GM21390 (cell line): ENCODE measurements around the gene CADM1.

Source experiments
- ATAC-seq: cut with Tn5 transposase; IDR thresholded peaks from one replicate; pipeline ENCODE4 v1.9.1; 2021; ENCODE audit not compliant: unreplicated experiment

Gene CADM1

DNA sequence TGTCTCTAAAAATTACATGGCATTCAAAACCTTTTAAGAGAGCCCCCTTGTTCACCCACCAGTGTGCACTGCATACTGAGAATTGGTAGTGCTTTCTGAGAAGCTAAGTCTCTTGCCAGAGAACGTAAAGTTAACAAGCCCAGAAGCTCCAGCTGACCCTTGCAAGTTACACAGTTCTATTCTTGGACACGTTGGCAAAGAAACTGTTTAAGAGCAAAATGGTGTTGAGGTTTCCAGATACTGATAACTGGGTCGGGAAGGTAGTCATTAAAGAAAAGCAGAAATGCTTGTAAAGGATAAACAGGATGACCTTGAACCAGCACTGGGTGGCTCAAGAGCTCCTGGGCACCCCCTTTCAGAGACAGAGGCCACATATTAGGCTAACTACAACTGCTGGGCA lies 284.8 kb downstream of the CADM1 start:
- no peak for ATAC-seq

DNA sequence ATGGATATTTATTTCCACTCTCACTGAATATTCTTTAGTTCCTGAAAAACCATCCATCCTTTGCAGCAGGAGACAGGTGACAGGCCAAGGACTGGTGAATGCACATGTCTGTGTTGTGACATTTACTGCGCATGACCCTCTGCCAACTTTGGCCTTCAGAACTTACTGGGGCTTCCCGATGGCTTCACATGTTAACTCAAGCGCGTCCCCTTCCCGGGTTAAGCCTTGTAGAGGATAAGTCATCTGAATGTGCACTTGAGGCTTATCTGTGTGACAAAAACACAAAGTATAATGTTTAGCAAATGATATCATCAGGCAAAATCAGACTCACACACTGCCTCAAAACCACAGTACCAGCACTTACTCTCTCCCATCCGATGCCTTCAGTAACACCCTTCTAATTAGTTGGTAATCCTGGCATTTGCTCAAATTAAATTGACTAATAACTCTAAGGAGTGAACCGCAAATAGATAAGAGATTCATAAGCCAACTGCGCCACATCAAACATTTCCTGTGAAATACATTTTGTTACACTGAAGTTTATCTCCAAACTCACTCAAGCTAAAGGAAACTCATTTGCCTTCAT lies 286.4 kb downstream of the CADM1 start:
- no peak for ATAC-seq

DNA sequence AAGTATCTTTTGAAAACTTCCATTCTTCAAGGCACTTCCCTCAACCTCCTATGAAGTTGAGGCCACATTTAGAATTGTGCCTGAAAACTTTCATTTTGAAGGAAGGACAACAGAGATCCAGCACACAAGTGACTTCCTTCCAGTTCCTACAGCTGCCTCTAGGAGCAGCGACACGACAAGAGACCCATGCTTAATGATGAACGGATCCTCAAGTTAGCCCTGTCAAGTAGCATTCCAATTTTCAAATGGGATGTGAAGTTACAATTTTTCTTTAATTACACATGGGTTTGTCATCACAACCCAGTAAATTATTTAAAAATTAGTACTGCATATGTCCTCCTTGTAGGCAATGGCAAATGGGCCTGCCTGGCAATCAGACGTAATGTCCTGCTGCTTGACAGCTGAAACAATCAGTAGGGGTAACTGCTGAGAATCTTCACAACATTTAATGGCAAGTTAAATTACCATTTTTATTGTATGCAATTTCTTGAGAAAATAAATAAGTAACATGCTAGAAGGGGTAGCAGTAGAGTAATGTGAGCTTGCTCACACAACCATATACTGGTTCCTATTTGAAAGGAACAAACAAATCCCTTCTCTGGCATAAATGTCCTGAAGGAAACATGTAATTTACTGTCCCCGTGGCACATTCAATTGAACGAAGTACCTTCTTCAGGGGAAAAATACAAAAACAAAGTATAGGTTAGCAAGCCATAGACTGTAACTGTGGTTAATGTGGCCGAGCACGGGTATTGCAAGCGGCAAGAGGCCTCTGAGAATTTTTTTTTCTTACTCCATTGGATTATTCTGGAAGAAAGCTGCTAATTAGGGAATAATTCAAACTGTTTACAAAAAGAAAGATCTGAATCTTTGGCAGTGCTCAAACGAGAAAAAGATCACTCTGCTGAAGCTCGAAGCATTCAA lies 288.3 kb downstream of the CADM1 start:
- ATAC-seq = no peak

DNA sequence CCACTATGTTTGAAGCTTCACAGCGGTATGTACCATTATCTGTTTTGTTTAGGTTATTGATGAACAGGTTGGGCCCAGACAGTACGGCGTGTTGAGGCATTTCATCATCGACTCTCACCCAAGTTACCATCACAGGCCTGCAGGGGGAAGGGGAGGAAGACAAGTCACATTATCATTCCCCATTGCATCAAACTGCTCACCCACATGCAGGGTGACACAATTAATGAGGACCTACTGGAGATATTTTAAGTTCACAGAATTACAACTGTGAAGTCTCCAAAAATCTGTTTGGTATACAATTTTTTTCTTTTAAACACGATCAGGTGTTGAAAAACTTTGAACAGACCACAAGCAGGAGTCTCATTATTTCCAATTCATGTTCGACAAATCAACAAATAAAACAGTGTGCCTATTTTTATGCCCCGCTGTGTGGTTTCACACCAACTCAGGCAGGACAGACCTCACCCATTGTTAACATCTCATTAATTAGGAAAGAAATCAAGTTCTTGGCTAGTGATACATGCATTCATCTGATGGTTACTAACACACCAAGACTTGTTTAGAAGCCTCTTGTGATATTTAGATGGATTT lies 289.5 kb downstream of the CADM1 start:
- no peak for ATAC-seq

DNA sequence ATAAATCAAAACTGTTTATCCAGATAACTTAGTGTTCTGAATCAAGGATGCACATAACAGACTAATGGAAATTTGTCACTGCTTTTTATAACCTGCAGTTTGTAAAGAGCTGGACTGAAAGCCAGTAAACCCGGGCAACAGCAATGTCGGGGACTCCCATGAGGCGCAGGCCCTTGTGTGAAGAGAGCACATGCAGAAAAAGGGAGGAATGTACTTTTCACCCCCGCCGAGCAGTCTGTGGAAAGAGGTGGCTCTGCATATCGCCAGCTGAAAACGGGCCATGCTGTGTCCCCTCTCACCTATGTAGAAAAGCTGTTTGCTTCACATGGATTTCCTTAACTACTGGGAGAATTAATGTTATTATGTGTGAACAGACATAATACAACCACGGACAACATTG lies 291.2 kb downstream of the CADM1 start:
- ATAC-seq = no peak

DNA sequence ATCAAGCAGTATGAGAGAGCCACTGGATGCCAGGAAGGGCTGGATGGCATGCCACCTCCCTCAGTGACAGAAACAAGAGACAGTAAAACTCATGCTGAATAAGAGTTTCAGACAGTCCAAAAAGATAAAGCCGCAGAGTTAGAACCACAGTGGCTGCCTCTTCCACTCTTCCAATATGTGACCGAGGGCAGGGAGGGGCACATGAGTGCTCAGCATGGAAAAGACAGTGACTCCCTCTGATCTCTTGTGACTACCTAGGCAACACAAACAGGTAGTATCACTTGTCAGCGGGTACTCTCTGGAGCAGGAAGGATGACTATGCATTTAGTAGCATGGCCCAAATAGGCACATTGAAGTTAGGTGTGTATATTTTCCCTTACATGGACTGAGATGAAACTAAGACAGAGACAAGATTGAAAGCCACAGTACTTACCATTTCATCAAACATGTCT lies 295.4 kb downstream of the CADM1 start:
- ATAC-seq = no peak

DNA sequence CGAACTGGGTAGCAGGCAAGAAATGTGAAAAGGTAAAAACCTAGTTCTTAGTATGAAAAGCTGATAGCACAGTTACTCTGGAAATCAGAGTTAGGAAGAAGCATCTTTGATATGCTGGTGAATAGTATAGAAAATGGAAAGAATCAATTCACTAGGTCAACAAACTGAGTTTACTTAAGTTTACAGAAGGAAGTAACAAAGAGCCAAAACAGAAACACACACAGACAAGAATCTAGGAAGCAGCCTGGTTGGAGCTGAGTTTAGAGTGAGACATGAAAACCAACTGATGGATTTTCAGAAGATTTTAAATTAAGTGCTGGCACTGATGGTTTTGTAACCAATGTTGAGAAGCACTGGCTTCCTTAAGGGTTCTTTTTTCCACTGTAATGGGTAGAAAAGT lies 296.3 kb downstream of the CADM1 start:
- no peak for ATAC-seq

DNA sequence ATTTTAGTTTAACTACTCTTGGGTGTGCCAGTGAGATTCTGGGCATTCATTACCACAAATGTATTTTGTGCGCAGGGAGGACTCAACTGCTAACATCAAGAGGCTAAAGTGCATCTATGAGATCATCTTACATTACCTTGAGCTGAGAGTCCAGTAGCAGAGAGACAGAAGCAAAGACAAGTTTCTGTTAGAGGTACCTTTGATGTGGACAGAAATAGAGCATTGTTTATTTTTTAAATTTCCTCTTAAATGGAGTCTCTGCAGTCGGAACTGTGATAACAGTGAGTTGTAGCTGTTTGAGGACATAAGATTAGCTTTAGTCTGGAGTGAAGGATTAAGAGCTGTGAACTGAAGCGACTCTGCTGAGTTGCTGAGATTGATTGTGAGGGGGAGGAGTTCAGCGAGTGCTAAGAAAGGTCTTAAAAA lies 297.0 kb downstream of the CADM1 start:
- ATAC-seq = no peak

DNA sequence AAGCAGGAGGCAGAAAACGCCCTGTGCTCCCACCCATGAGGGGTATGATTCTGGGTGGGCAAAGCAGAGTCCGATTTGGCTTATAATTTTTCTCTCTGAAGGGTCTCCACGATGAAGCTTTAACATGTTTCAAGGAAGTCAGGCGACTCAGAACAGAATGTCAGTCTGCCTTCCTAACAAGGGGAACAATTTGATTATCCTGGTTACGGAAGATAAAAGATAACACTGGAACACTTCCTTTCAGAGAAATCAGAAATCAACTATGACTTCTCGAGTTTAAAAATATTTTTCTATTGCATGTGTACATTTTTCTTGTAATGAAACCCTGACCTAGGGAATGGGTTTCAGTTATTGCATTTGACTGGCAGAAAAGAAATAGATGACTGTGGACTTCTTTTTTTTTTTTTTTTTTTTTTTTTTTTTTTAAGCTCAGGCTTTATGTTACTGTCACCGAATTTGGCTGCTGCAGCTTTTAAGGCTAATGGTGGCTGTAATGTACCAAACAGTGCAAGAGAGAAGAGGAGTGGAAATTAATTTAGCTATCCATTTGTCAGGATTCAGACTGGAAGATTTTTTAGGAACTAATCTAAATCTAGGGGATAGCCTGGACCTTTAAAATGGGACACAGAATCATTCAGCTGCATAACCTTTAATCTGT lies 297.7 kb downstream of the CADM1 start:
- no peak for ATAC-seq

DNA sequence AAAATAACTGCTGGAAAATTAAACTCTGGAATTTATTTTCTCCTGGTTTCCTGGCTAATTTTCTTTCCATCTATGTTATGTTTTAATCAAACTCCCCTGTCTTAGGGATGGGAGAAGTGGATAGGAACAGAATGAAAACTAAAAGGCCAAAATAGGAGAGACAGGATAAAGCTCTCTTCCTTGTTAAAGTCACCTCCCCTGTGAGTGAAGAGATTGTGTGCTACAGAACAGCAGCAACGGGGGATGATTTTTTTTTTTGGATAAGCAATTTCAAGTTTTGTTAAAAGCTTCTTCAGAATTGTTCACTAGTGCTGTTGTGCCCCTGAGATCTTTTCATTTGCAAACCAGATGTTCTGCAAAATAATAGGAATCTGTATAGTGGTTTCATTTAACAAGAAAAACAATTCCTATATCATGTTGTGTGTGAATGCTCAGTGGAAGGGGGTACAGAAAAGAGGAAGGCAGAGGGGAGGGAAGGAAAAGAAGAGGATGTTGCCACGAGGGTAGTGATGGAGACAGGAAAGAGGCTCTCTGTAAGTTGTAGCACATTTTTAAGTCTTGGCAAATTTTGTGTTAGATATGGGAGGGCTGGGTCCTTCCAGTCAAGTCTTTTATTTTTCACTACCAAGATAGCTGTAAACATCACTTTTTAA lies 301.2 kb downstream of the CADM1 start:
- no peak for ATAC-seq

DNA sequence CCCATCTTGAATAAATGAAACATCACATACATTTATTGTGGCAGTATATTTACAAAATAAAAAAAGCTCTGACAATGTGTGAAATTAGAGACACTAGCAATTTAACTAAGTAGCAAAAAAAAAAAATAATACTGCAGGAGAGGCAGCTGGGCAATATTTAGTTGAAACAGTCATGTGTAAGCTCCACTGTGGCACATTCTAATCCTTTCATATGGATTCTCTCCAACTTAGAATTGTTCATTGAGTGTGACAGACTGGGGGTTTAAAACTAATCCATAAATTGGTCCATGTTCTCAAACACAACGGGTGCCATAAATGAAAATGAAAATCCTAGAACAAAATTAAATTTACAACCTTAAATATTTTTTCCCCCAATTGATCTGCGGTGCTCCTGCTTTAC lies 302.1 kb downstream of the CADM1 start:
- no peak for ATAC-seq

DNA sequence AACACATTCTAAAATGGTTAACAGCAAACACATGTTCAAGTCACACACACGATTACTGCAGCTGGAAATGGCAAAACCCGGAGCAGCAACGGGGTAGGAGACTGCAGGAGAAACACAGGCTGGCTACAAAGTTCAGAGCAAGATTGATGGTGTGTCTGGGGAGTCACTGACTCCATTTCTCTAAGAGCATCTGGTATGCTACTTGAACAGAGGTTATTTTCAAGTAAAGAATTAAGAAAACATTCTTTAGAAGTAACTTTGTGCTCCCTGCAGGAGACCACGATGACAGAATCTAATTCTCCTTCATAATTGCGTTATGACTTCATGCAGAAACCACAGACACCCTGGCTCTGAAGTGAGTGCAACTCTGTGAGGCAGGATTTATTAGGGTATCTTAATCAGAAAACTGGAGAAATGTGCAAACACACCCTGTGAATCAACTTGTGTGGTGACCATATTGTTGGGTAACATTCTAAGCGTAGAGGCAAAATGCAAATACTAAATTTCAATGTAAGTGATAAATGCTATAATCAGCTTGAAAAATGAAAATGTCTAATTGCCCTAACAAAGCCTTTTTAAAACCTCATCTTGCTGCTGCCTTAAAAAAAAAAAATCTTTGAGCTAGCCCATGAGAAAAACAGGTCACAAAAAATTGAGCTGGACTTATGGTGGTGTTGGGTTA lies 303.0 kb downstream of the CADM1 start:
- no peak for ATAC-seq

DNA sequence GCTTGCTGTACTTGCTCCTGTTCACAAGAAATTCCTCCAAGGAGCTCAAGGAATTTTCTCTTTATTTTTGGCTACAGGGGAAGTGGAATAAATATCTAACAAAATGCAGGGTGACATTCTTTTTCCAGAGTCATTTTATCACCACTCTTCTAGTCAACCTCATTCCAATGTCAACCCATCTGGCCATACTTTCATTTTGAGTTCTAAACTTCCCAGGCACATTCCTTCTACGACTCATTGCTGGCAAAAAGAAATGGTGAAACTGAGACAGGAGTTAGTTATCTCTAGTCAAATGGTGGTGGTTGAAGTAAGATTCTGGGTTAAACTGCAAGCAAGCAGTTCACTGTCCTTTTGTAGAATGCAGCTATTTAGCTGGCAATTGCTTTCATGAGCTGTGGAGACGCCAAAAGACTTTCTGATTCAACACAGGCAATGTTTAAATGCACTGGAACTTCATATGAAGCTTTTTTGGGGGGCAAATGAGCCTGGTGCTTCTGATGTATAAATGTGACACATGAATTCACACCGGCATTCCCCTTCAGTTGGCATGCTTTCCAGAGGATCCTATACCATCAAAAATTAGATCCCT lies 304.6 kb downstream of the CADM1 start:
- no peak for ATAC-seq

DNA sequence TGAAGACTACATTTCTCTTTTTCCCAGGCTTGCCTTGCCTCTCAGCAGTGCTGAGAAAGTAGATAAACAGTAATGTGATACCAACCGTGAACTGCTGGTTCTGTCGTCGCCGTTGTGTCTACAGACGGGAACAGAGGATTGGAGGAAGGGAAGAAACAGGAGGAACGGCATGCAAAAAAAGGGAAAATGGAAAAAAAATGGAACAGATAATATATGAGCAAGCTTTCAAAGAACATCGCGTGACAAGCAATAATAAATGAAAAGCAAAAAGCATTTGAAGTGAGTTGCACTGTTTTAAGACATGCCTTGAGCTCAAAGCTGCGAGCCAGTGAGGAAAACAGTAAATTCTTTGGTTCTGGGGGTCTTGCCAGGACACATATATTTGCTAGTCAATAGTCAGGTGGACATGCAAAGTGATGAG lies 305.9 kb downstream of the CADM1 start:
- no peak for ATAC-seq

DNA sequence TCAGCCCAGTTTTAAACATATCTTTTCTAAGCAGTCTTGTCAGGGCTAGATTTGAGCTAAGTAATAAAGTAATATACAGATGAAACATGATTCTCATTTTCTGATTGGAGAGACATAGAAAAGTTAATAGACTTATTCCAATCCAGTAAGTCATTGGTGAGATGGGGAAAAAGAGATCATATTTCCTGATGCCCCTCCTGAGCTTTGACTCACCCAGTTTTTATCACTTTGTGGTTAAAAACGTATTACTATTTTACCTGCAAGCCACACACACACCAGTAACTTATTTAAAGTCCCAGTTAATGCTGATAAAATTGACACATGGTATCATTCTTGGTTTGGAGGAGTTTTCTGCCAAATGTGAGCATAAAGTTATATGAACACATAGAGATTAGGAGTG lies 306.8 kb downstream of the CADM1 start:
- no peak for ATAC-seq

DNA sequence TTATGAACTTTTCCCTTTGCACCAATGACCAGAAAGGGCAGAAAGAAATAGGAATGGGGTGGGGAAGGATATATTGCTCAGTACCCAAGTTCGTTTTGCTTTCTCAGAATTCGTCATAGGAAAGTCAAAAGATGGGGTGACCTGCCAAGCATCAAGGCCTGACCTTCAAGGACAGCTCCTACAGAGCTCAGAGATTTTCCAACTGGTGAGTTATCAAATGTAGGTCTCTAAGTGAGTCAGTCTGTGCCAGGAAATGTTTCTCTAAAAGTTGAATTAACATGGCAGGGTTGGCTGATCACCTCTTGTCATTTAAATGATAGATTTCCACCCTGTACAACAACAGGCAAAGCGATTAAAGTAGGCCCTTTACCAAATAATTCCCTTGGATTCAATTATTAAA lies 307.2 kb downstream of the CADM1 start:
- ATAC-seq = no peak

DNA sequence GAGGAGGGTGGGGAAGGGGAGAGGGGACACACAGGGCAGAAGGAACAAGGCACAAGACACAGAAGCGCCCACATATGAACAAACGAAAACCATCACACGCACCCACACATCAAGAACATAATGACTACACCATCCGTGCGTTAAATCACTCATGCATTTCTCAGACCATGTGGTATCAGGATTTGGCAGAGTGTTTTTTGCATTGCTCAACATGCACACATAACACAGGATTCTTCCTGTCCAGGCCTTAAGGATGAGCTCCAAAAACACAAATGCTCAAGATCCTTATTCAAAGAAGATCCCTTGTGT lies 309.5 kb downstream of the CADM1 start:
- peak; percentile 32 for ATAC-seq

DNA sequence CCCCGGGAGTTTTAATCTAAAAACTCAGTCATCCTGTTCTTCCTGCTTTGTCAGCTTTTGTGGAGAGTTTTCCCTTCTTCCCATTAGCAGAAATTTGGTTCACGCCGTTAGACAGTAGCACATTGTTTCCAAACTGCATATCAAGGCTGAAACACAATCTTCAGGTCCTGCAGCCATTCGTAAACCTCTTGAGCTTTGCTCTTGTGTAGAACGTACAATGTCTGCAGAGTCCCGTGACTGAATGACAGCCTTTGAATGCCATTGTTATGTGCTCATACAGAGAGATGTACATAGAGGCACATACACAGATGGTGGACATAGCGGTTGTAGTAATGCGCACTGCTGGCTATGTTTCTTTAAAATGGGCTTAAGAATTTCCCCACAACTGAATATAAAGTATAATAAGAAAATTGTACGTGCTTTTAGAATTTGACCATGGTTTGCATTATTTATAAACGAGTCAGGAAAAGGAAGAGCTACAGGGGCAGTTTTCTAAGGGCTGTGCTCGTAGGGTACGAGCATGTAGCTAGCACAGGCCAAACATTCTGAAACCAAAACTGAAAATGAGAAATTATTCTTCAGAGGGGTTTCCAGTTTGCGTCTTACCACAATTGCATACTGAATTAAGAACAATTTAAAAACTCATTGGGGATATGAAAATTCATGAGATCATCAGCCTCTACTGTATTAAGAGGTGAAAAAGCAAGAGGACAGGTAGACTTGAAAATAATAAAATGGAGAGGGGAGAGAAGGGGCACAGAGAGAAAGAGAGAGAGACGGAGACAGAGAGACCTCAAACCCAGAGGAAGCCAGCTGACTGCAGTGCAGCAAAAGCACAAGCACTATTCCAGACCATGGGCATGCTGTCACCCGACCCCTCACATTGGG lies 310.1 kb downstream of the CADM1 start:
- ATAC-seq = peak; percentile 92

DNA sequence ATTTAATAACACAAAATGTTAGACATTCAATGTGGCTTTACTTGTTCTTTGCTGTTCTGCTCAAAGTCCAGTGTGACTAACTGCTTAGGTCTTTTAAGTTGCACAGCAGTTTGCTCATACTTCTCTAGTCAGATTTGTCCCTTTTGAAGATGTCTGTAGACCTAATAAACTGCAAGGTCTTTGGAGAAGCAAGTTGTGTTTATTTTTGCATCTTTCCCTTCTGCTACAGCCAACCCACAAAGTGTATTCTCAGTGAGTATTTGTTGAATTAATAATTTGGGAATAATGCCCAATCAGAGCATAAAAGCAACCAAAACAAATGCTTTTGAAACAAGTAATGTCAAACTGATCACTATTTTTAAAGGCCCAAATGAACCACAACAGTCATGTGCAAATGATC lies 312.5 kb downstream of the CADM1 start:
- ATAC-seq = no peak
